ENCODE results near the gene CSNK1G1.
"Not testable (repeated sequence)": the region's sequence is repeated elsewhere in the genome, so short reads cannot be mapped to it uniquely, and the experiment has no call there.

The CSNK1G1 gene

DNA sequence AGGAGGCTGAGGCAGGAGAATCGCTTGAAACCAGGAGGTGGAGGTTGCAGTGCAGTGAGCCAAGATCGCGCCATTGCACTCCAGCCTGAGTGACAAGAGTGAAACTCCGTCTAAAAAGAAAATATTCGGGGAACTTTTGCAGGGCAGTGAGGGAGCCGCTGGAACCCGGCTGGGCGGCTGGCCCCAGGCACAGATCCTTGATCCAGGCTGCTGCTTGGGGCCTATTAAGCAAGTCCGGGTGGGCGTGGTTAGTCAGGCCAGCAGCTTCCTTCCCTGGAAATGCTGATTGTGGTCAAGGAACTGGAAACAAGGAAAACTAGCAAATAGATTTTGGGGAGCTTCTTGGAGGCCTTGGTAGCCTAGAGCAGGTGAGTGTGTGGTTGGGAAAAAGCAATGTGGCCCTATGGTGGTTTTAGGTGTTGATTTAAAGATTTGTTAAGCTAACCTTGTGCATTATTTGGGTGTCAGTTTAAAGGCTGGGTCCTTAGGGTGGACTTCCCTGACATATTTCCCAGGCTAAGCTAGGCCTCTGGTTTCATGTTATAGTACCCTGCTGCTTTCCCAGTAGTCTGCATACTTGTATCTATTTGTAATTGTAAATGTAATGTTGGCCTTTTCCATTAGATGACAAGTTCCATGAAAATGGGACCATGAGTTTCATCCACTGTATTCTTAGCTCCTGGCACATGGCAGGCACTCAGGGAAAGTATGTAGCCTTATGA, 222.2 kb downstream of the CSNK1G1 start:
- no peak for DNase-seq (ENCODE audit: low read depth)

GRCh38 chr15:64132217-64132616, 223.8 kb downstream of the CSNK1G1 start:
- DNase-seq (ENCODE audit: low read depth), result no peak

DNA sequence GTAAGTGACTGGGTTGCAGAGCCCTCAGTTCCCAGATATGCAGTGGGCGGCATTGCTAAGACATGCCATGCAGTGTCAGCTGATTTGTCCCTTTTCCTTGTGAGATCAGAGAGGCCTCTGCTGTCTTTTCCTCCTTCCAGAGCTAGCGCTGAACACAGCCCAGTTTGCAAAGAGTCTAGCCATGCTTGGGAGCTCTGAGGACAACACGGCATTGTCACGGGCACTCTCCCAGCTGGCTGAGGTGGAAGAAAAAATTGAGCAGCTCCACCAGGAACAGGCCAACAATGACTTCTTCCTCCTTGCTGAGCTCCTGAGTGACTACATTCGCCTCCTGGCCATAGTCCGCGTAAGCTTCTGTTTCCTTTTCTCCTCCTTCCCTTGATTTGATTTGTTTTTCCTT, 224.4 kb downstream of the CSNK1G1 start:
- no peak for DNase-seq (ENCODE audit: low read depth)

DNA sequence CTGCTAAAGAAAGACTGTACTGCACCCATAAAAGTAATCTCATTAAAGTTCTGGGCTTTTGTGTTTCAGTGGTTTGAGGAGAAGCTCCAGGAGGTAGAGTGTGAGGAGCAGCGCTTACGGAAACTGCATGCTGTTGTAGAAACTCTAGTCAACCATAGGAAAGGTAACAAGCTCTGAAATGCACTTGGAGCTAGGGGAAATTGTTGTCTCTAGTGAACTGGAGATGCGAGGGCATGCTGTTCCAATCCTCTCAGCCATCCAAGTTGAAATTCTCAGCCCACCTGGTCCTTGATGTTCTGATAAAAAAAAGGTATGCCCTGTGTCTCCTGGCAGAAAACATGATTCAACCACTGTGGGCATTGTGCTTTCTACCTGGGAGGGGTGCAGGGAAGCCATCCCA, 225.8 kb downstream of the CSNK1G1 start:
- DNase-seq (ENCODE audit: low read depth), result no peak

DNA sequence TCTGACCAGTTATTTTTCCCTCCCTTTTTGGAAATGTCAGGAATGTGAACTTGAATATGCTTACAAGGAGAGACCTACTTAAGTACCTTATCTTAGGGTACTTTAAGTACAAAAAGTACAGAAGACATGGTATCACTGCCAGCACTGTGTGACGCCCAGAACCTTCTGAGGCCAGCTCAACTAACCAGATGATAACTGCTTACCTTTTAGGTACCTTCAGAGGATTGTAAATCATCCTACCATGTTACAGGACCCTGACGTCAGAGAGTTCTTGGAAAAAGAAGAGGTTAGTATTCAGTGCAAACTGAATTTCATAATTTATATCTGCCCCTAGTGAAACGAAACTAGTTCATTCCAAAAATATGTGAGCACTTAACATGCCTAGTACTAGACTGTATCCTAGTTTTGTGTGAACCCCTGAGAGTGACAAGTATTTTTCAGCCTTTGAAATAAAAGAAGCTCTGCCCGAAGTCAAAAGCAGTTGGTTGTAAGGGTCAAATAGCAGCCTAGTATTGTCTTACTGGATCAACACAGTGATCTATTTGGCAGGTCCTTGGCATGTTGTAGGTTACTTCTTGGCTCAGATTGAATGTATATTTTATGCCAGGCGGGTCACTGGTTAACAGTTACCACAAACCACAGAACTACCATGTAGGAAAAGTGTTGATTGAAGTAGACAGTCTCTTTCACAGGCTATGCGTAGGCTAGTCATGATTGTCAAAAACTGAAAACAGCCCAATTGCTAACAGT, 228.3 kb downstream of the CSNK1G1 start:
- DNase-seq (ENCODE audit: low read depth), result no peak

- DNase-seq (ENCODE audit: low read depth), result no peak
Observed at GRCh38 chr15:64125978-64126377, 230.0 kb downstream of the CSNK1G1 start.

GRCh38 chr15:64122936-64123351, 233.0 kb downstream of the CSNK1G1 start:
- no peak for DNase-seq (ENCODE audit: low read depth)

GRCh38 chr15:64122444-64122843, 233.5 kb downstream of the CSNK1G1 start:
- DNase-seq (ENCODE audit: low read depth), result no peak

DNA sequence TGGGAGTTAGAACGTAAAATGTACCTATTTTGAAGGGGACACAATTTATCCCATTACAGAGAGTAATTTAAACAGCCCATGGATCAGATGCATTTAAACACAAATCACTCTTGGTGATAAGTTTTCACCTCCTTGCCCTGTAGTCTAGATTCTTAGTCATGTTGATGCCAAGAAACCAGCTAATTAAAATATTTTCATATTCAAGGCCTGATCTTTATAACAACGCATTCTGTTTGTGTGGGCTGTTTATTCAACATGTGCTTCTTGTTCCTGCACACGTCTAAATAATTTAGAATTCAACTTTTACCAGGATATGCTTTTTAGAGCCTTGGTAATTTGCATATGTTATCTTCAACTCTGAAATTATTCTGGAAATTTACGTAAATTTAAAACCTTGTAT, 234.4 kb downstream of the CSNK1G1 start:
- DNase-seq (ENCODE audit: low read depth), result no peak

DNA sequence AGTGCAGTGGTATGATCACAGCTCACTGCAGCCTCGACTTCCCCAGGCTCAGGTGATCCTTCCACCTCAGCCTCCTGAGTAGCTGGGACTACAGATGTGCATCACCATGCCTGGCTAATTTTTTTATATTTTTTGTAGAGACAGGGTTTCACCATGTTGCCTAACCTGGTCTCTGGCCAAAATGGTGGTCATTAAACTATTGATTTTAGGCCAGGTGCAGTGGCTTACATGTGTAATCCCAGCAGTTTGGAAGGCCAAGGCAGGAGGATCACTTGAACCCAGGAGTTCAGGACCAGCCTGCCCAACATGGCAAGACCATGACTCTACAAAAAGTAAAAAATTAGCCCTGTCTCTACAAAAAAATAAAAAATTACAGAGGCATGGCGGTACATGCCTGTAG, 235.7 kb downstream of the CSNK1G1 start:
- DNase-seq (ENCODE audit: low read depth), result not testable (repeated sequence)

- DNase-seq (ENCODE audit: low read depth), result no peak
Observed at GRCh38 chr15:64117759-64118487, 238.1 kb downstream of the CSNK1G1 start.

Data from activated T-cell treated with anti-CD3 and anti-CD28 coated beads for 48 hours (primary cell).